H7 (cell line): Measurements from ENCODE around the gene TBL1X. TPM values are rescaled to one million over a fixed set of nuclear protein-coding genes. Genes with fewer than 3 reads are reported as not detected.
A peak's percentile ranks its signal among the peaks of the same experiment; 100 is the strongest.
"Not testable (repeated sequence)": the region's sequence is repeated elsewhere in the genome, so short reads cannot be mapped to it uniquely, and the experiment has no call there.

Source experiments
- DNase-seq: peaks from one replicate; pipeline ENCODE4 v3.0.0; 2012
- H3K27me3 ChIP-seq: 2 replicates; pipeline ENCODE4 v1.6.0; 2011; ENCODE audit warnings: mild to moderate bottlenecking, low read length; ENCODE audit not compliant: control insufficient read depth, insufficient read depth
- H3K36me3 ChIP-seq: replicated peaks from 2 replicates; pipeline ENCODE4 v1.5.1; 2011; ENCODE audit warnings: low read length; ENCODE audit not compliant: control insufficient read depth, insufficient read depth
- H3K4me3 ChIP-seq: 2 replicates; pipeline ENCODE4 v1.5.1; 2011; ENCODE audit warnings: low read depth, mild to moderate bottlenecking, control low read depth, low read length, moderate library complexity; ENCODE audit not compliant: insufficient read depth
- total RNA-seq: library from RNA; depleted of rRNA; stranded (reverse); fragments of >200 nt; shearing (Covaris generic); gene quantifications from 2 replicates; pipeline ENCODE4 v1.2.3, GENCODE V29; 2014

TBL1X gene
- total RNA-seq, 1 experiment from 2014 or later: 57.0 TPM

GRCh38 chrX:9759337-9759736 lies 294.5 kb downstream of the TBL1X start:
- Histone ChIP-seq H3K27me3 (no peaks in the 10 kb centered on the region), H3K4me3 (no peak overlapping the region), H3K36me3 (no peaks in the 10 kb centered on the region)
- DNase-seq: no peak

GRCh38 chrX:9765072-9765736 lies 300.3 kb downstream of the TBL1X start:
- H3K4me3 ChIP-seq: peak overlapping the region; percentile 60
- no peaks in the 10 kb centered on the region; the same call in 1 of the 2 replicates for H3K27me3 ChIP-seq
- DNase-seq: peak; percentile 89
- H3K36me3 ChIP-seq: no peaks in the 10 kb centered on the region

- peak within 1 kb of the TSS; percentile 60 for H3K4me3 ChIP-seq
- H3K27me3 ChIP-seq: no peaks in the 10 kb centered on the region; the same call in 1 of the 2 replicates
- H3K36me3 ChIP-seq: no peaks in the 10 kb centered on the region
- peak; percentile 95 for DNase-seq
Measured at GRCh38 chrX:9765737-9766097, 300.9 kb downstream of the TBL1X start, which contains the start of gene GPR143. Gene GPR143 (minus strand): TSS chrX:9765847. CDS start chrX:9765817, 30 bp downstream.

GRCh38 chrX:9767375-9767774 lies 302.5 kb downstream of the TBL1X start:
- DNase-seq: no peak
- no peak overlapping the region for H3K4me3 ChIP-seq
- H3K36me3 ChIP-seq: no peaks in the 10 kb centered on the region
- no peaks in the 10 kb centered on the region; the same call in 1 of the 2 replicates for H3K27me3 ChIP-seq

- H3K27me3 ChIP-seq, DNase-seq, H3K4me3 ChIP-seq, H3K36me3 ChIP-seq: not testable (repeated sequence)
Measured at GRCh38 chrX:9768321-9768839, 303.5 kb downstream of the TBL1X start.

GRCh38 chrX:9770319-9770718 lies 305.5 kb downstream of the TBL1X start:
- Histone ChIP-seq H3K36me3 (no peaks in the 10 kb centered on the region), H3K27me3 (no peaks in the 10 kb centered on the region; the same call in 1 of the 2 replicates), H3K4me3 (no peak overlapping the region)
- no peak for DNase-seq

- no peak for DNase-seq
- Histone ChIP-seq H3K27me3 (no peaks in the 10 kb centered on the region), H3K4me3 (no peak overlapping the region), H3K36me3 (no peaks in the 10 kb centered on the region; the same call in 1 of the 2 replicates)
Measured at GRCh38 chrX:9772943-9773342, 308.1 kb downstream of the TBL1X start.

GRCh38 chrX:9775930-9776329 lies 311.1 kb downstream of the TBL1X start:
- Histone ChIP-seq H3K27me3 (no peaks in the 10 kb centered on the region), H3K36me3 (no peaks in the 10 kb centered on the region; the same call in 1 of the 2 replicates), H3K4me3 (no peak overlapping the region)
- peak; percentile 61 for DNase-seq

GRCh38 chrX:9781941-9782340 lies 317.1 kb downstream of the TBL1X start:
- Histone ChIP-seq H3K27me3 (peaks cover 5% of the 10 kb centered on the region), H3K4me3 (no peak overlapping the region), H3K36me3 (no peaks in the 10 kb centered on the region; the same call in 1 of the 2 replicates)
- DNase-seq: no peak

- H3K36me3 ChIP-seq: no peaks in the 10 kb centered on the region
- no peak for DNase-seq
- peaks cover 7% of the 10 kb centered on the region for H3K27me3 ChIP-seq
- H3K4me3 ChIP-seq: no peak overlapping the region
Measured at GRCh38 chrX:9784332-9784731, 319.5 kb downstream of the TBL1X start.

GRCh38 chrX:9785254-9785943 lies 320.5 kb downstream of the TBL1X start:
- peak; percentile 81 for DNase-seq
- Histone ChIP-seq H3K36me3 (no peaks in the 10 kb centered on the region), H3K27me3 (peaks cover 7% of the 10 kb centered on the region), H3K4me3 (peak overlapping the region; percentile 66)

- DNase-seq: peak; percentile 96
- H3K36me3 ChIP-seq: no peaks in the 10 kb centered on the region
- H3K4me3 ChIP-seq: peak within 1 kb of the TSS; percentile 66
Measured at GRCh38 chrX:9785944-9786797, 321.3 kb downstream of the TBL1X start, which contains the start of gene SHROOM2. Gene SHROOM2 (plus strand): TSS chrX:9786429. CDS start chrX:9786546, 117 bp downstream.

GRCh38 chrX:9786798-9787635 lies 322.2 kb downstream of the TBL1X start:
- no peaks in the 10 kb centered on the region for H3K36me3 ChIP-seq
- peak; percentile 90 for DNase-seq
- peak overlapping the region; percentile 66 for H3K4me3 ChIP-seq
- H3K27me3 ChIP-seq: peaks cover 7% of the 10 kb centered on the region

More at GRCh38 chrX:9785944-9786797, 321.3 kb downstream of the TBL1X start, which contains the start of gene SHROOM2:
- H3K27me3 ChIP-seq: peaks cover 7% of the 10 kb centered on the region
